DND-41 (cell line): ENCODE results near the gene GOLIM4.

Experiments
- ATAC-seq: fragments of 200-7000 bp; cut with Tn5 transposase; 3 replicates; pipeline ENCODE4 v1.9.1; 2021; ENCODE audit warnings: low read depth; ENCODE audit not compliant: insufficient read depth
- DNase-seq: peaks from one replicate; pipeline ENCODE4 v3.0.0-alpha.2; 2020
- H2AFZ ChIP-seq: 2 replicates; pipeline ENCODE4 v1.6.0; 2012; ENCODE audit warnings: low read depth, low read length
- H3K27ac ChIP-seq: 2 replicates; pipeline ENCODE4 v1.5.1; 2012; ENCODE audit warnings: low read length, inconsistent platforms
- H3K27me3 ChIP-seq: fragments of 200-600 bp; sonication (generic); 2 replicates; pipeline ENCODE4 v1.6.0; 2012; ENCODE audit warnings: low read length, mild to moderate bottlenecking, inconsistent platforms; ENCODE audit not compliant: insufficient read depth, poor library complexity
- H3K36me3 ChIP-seq: 2 replicates; pipeline ENCODE4 v1.5.1; 2012; ENCODE audit warnings: low read length, inconsistent platforms; ENCODE audit not compliant: insufficient read depth
- H3K4me1 ChIP-seq: 2 replicates; pipeline ENCODE4 v1.5.1; 2012; ENCODE audit warnings: mild to moderate bottlenecking, low read length; ENCODE audit not compliant: insufficient read depth
- H3K4me2 ChIP-seq: 2 replicates; pipeline ENCODE4 v1.6.0; 2012; ENCODE audit warnings: mild to moderate bottlenecking, moderate library complexity, low read length, inconsistent platforms; ENCODE audit not compliant: insufficient read depth
- H3K4me3 ChIP-seq, 2 experiments: fragments of 200-600 bp in 1 of 2; shearing (Covaris generic) in 1 of 2; 2 replicates each; pipeline ENCODE4 v1.5.1; 2012 to 2016; ENCODE audit warnings: inconsistent platforms in 2 of 2, low read length in 2 of 2, mild to moderate bottlenecking in 2 of 2, low read depth in 1 of 2, moderate library complexity in 1 of 2
- H3K79me2 ChIP-seq: 2 replicates; pipeline ENCODE4 v1.6.0; 2012; ENCODE audit warnings: low read length, inconsistent platforms; ENCODE audit not compliant: insufficient read depth
- H3K9ac ChIP-seq: 2 replicates; pipeline ENCODE4 v1.6.0; 2012; ENCODE audit warnings: low read depth, mild to moderate bottlenecking, inconsistent platforms, low read length, moderate library complexity
- H3K9me3 ChIP-seq: 2 replicates; pipeline ENCODE4 v1.5.1; 2012; ENCODE audit warnings: low read length, moderate library complexity, mild to moderate bottlenecking, inconsistent platforms; ENCODE audit not compliant: insufficient read depth, severe bottlenecking
- H4K20me1 ChIP-seq: 2 replicates; pipeline ENCODE4 v1.6.0; 2012; ENCODE audit warnings: low read length; ENCODE audit not compliant: insufficient read depth
- EZH2 ChIP-seq: IDR thresholded peaks from 3 replicates; pipeline ENCODE4 v1.6.1; 2012; ENCODE audit warnings: borderline replicate concordance, low read depth, mild to moderate bottlenecking, moderate library complexity, low read length, inconsistent platforms; ENCODE audit not compliant: severe bottlenecking
- TF ChIP-seq, protein P1 (sequence below): IDR thresholded peaks from 2 replicates; pipeline ENCODE4 v1.5.1; 2012; ENCODE audit warnings: borderline replicate concordance, low read length, moderate library complexity, mild to moderate bottlenecking; ENCODE audit not compliant: poor library complexity, severe bottlenecking; ENCODE audit errors: extremely low read depth

Gene GOLIM4

DNA sequence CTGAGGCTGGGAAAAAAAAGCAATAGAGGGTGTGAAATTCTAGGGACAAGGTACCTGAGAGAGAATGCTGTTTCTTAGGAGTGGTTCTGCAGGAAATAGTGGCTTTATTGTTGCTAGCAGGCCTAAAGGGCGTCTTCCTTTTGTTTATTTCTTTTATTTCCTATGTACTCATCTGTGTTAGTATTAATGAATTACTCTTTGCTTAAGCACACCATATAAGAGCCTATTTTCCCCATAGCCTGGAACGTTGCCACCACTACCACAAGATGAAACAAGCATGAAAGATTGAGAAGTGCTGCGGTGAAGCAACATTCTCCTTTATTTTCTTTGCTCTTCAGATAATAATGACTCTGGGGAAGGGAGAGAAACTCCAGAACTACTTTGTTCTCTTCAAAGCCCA is 21.3 kb upstream of the GOLIM4 start:
- Histone ChIP-seq H3K4me3 (no peak overlapping the region), H3K79me2 (no peaks in the 10 kb centered on the region), H4K20me1 (no peaks in the 10 kb centered on the region), H3K9ac (no peak overlapping the region), H3K27ac (no peak overlapping the region), H3K9me3 (no peaks in the 10 kb centered on the region), H3K36me3 (no peaks in the 10 kb centered on the region), H3K4me1 (no peaks in the 10 kb centered on the region), H2AFZ (no peak overlapping the region), H3K4me2 (no peak overlapping the region), H3K27me3 (no peaks in the 10 kb centered on the region)
- DNase-seq = no peak
- no peak for ATAC-seq
- TF ChIP-seq, protein P1, sequence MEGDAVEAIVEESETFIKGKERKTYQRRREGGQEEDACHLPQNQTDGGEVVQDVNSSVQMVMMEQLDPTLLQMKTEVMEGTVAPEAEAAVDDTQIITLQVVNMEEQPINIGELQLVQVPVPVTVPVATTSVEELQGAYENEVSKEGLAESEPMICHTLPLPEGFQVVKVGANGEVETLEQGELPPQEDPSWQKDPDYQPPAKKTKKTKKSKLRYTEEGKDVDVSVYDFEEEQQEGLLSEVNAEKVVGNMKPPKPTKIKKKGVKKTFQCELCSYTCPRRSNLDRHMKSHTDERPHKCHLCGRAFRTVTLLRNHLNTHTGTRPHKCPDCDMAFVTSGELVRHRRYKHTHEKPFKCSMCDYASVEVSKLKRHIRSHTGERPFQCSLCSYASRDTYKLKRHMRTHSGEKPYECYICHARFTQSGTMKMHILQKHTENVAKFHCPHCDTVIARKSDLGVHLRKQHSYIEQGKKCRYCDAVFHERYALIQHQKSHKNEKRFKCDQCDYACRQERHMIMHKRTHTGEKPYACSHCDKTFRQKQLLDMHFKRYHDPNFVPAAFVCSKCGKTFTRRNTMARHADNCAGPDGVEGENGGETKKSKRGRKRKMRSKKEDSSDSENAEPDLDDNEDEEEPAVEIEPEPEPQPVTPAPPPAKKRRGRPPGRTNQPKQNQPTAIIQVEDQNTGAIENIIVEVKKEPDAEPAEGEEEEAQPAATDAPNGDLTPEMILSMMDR = no peak
- TF ChIP-seq EZH2 = no peak

GRCh38 chr3:168116279-168116678 is 20.6 kb upstream of the GOLIM4 start:
- Histone ChIP-seq H3K4me2 (no peak overlapping the region), H3K4me1 (no peaks in the 10 kb centered on the region), H2AFZ (no peak overlapping the region), H3K4me3 (no peak overlapping the region), H3K36me3 (no peaks in the 10 kb centered on the region), H3K27me3 (no peaks in the 10 kb centered on the region), H3K27ac (no peak overlapping the region), H3K79me2 (no peaks in the 10 kb centered on the region), H3K9me3 (no peaks in the 10 kb centered on the region), H3K9ac (no peak overlapping the region), H4K20me1 (no peaks in the 10 kb centered on the region)
- TF ChIP-seq, protein P1 = no peak
- TF ChIP-seq EZH2 = no peak
- no peak for ATAC-seq
- DNase-seq = no peak

DNA sequence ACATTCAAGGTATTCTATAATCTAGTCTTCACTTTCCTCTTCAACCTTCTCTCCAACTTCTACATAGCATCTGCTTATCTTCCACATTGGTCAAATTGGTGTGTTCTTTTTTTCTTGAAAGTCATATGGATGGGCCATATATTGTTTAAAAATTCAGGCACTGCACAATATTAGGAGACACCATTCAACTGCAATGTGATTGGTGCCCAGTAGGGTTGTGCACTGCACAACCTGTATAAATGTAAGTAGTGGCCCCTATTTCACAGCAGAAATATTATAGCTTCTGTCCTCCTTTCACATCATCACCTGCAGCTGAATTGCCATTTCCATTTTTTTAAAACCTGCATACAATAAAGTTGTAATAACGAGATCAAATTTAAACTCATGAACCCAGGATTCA is 18.1 kb upstream of the GOLIM4 start:
- Histone ChIP-seq H2AFZ (no peak overlapping the region), H3K27me3 (no peaks in the 10 kb centered on the region), H3K36me3 (no peaks in the 10 kb centered on the region), H3K9ac (no peak overlapping the region), H4K20me1 (no peaks in the 10 kb centered on the region), H3K4me3 (no peak overlapping the region), H3K4me1 (no peaks in the 10 kb centered on the region), H3K27ac (no peak overlapping the region), H3K79me2 (no peaks in the 10 kb centered on the region), H3K4me2 (no peak overlapping the region), H3K9me3 (no peaks in the 10 kb centered on the region)
- no peak for DNase-seq
- TF ChIP-seq EZH2 = no peak
- TF ChIP-seq, protein P1 = no peak
- ATAC-seq = no peak

DNA sequence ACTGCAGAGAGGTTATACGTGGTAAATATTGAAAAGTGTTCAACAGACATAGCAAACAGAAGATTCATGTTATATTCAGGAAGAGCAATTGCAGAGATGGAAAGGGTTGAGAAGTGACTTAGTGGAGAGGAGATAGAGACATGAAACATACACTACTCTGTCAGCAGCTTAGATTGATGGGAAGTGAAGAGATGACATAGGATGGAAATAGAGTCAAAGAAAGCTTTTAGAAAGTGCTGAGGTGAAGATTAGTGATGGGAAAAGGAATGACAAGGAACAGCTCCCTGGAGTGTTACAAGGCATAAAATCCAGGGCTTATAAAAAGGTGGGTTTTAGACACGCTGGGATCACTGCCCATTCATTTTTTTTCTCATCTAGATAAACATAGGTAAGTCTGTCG is 17.2 kb upstream of the GOLIM4 start:
- H3K9me3 ChIP-seq = no peaks in the 10 kb centered on the region
- no peaks in the 10 kb centered on the region for H4K20me1 ChIP-seq
- H3K4me3 ChIP-seq = no peak overlapping the region
- H3K27ac ChIP-seq = no peak overlapping the region
- TF ChIP-seq, protein P1 = no peak
- no peak overlapping the region for H3K9ac ChIP-seq
- no peaks in the 10 kb centered on the region for H3K4me1 ChIP-seq
- no peaks in the 10 kb centered on the region for H3K27me3 ChIP-seq
- H3K36me3 ChIP-seq = no peaks in the 10 kb centered on the region
- H3K4me2 ChIP-seq = no peak overlapping the region
- no peak overlapping the region for H2AFZ ChIP-seq
- H3K79me2 ChIP-seq = no peaks in the 10 kb centered on the region
- DNase-seq (no peak), ATAC-seq (no peak)
